HG03095 (cell line): Measurements from ENCODE around the gene TTC28.
"Not testable (repeated sequence)": the region's sequence is repeated elsewhere in the genome, so short reads cannot be mapped to it uniquely, and the experiment has no call there.

ENCODE experiments used
- ATAC-seq: cut with Tn5 transposase; IDR thresholded peaks from one replicate; pipeline ENCODE4 v1.9.1; 2021; ENCODE audit warnings: moderate library complexity; ENCODE audit not compliant: unreplicated experiment

The TTC28 gene

GRCh38 chr22:28241656-28242290 is 437.9 kb downstream of the TTC28 start:
- no peak for ATAC-seq

GRCh38 chr22:28239941-28240340 is 439.7 kb downstream of the TTC28 start:
- no peak for ATAC-seq

- no peak for ATAC-seq
Measured at GRCh38 chr22:28237783-28238182, 441.9 kb downstream of the TTC28 start.

- no peak for ATAC-seq
Measured at GRCh38 chr22:28237112-28237511, 442.5 kb downstream of the TTC28 start.

- ATAC-seq, result no peak
Measured at GRCh38 chr22:28232204-28232603, 447.4 kb downstream of the TTC28 start.

GRCh38 chr22:28231441-28231840 is 448.2 kb downstream of the TTC28 start:
- ATAC-seq, result no peak

- ATAC-seq, result no peak
Measured at GRCh38 chr22:28230671-28231070, 449.0 kb downstream of the TTC28 start.

GRCh38 chr22:28229566-28230485 is 449.8 kb downstream of the TTC28 start:
- no peak for ATAC-seq

- no peak for ATAC-seq
Measured at GRCh38 chr22:28223826-28224225, 455.8 kb downstream of the TTC28 start.

- ATAC-seq, result no peak
Measured at GRCh38 chr22:28222976-28223745, 456.5 kb downstream of the TTC28 start.

GRCh38 chr22:28222571-28222970 is 457.1 kb downstream of the TTC28 start:
- no peak for ATAC-seq

- no peak for ATAC-seq
Measured at GRCh38 chr22:28222052-28222451, 457.6 kb downstream of the TTC28 start.

- ATAC-seq, result no peak
Measured at GRCh38 chr22:28220626-28221363, 458.8 kb downstream of the TTC28 start.

GRCh38 chr22:28217277-28217676 is 462.4 kb downstream of the TTC28 start:
- no peak for ATAC-seq

GRCh38 chr22:28214750-28215149 is 464.9 kb downstream of the TTC28 start:
- not testable (repeated sequence) for ATAC-seq

GRCh38 chr22:28209457-28209856 is 470.2 kb downstream of the TTC28 start:
- not testable (repeated sequence) for ATAC-seq

- no peak for ATAC-seq
Measured at GRCh38 chr22:28208787-28209186, 470.9 kb downstream of the TTC28 start.

- ATAC-seq, result no peak
Measured at GRCh38 chr22:28208036-28208435, 471.6 kb downstream of the TTC28 start.

- ATAC-seq, result no peak
Measured at GRCh38 chr22:28207281-28208030, 472.2 kb downstream of the TTC28 start.

- no peak for ATAC-seq
Measured at GRCh38 chr22:28205926-28206325, 473.7 kb downstream of the TTC28 start.
